CD14-positive monocyte (primary cell): Measurements from ENCODE around the gene MYRF. TPM values are rescaled to one million over a fixed set of nuclear protein-coding genes. Genes with fewer than 3 reads are reported as not detected.

Experiments used
- DNase-seq, 3 donors: peaks; one replicate each; pipeline ENCODE4 v3.0.0-alpha.2; 2011 to 2022
- H2AFZ ChIP-seq: 2 replicates; pipeline ENCODE4 v1.6.0; 2012; ENCODE audit warnings: mild to moderate bottlenecking, low read depth, low read length, inconsistent platforms; ENCODE audit not compliant: insufficient read depth, poor library complexity, severe bottlenecking
- H3K27ac ChIP-seq, 2 donors: 1 replicate in 1 of 2; 2 replicates in 1 of 2; pipeline ENCODE4 v1.5.1; 2012 to 2013; ENCODE audit warnings: low read length in 2 of 2, control low read depth in 1 of 2, inconsistent platforms in 1 of 2, low read depth in 1 of 2, mild to moderate bottlenecking in 1 of 2
- H3K27me3 ChIP-seq, 2 donors: one replicate each; pipeline versions ENCODE4 v1.6.0 to v1.6.1; 2011 to 2013; ENCODE audit warnings: low read length in 2 of 2; ENCODE audit not compliant: control insufficient read depth in 2 of 2, insufficient read depth in 2 of 2
- H3K36me3 ChIP-seq, 2 donors: replicated peaks in 1 of 2; 1 replicate in 1 of 2; 2 replicates in 1 of 2; pipeline versions ENCODE4 v1.5.1 to v1.6.1; 2012 to 2013; ENCODE audit warnings: low read length in 2 of 2, control low read depth in 1 of 2, inconsistent platforms in 1 of 2, mild to moderate bottlenecking in 1 of 2; ENCODE audit not compliant: insufficient read depth in 2 of 2, control insufficient read depth in 1 of 2
- H3K4me1 ChIP-seq, 2 donors: 1 replicate in 1 of 2; 2 replicates in 1 of 2; pipeline versions ENCODE4 v1.5.1 to v1.6.1; 2012 to 2013; ENCODE audit warnings: low read length in 2 of 2, control low read depth in 1 of 2, inconsistent platforms in 1 of 2, mild to moderate bottlenecking in 1 of 2, moderate library complexity in 1 of 2; ENCODE audit not compliant: insufficient read depth in 2 of 2, control insufficient read depth in 1 of 2
- H3K4me2 ChIP-seq: replicated peaks from 2 replicates; pipeline ENCODE3; 2012; ENCODE audit warnings: low read length, moderate library complexity, mild to moderate bottlenecking; ENCODE audit not compliant: poor library complexity, severe bottlenecking; ENCODE audit errors: extremely low read depth
- H3K4me3 ChIP-seq, 3 experiments: fragments of 200-600 bp in 1 of 3; sonication (generic) in 1 of 3; replicated peaks in 1 of 3; 1 replicate in 2 of 3; 2 replicates in 1 of 3; pipeline ENCODE4 v1.5.1; 2011 to 2013; ENCODE audit warnings: low read length in 3 of 3, mild to moderate bottlenecking in 3 of 3, control low read depth in 2 of 3, low read depth in 2 of 3, inconsistent platforms in 1 of 3, moderate library complexity in 1 of 3
- H3K79me2 ChIP-seq: 2 replicates; pipeline ENCODE4 v1.6.0; 2012; ENCODE audit warnings: mild to moderate bottlenecking, control low read depth, inconsistent platforms, low read length, moderate library complexity; ENCODE audit not compliant: insufficient read depth
- H3K9ac ChIP-seq: 2 replicates; pipeline ENCODE4 v1.6.0; 2017; ENCODE audit warnings: low read length, mild to moderate bottlenecking; ENCODE audit not compliant: insufficient read depth, poor library complexity, severe bottlenecking
- H3K9me3 ChIP-seq, 2 donors: replicated peaks in 1 of 2; 1 replicate in 1 of 2; 2 replicates in 1 of 2; pipeline versions ENCODE4 v1.5.1 to v1.6.1; 2012 to 2013; ENCODE audit warnings: low read length in 2 of 2, control low read depth in 1 of 2; ENCODE audit not compliant: control insufficient read depth in 1 of 2, insufficient read depth in 1 of 2
- H4K20me1 ChIP-seq: 2 replicates; pipeline ENCODE4 v1.6.0; 2012; ENCODE audit warnings: mild to moderate bottlenecking, low read length, control low read depth, moderate library complexity; ENCODE audit not compliant: insufficient read depth
- H3K27ac Mint-ChIP-seq, 7 donors: one replicate each; pipeline ENCODE4 v1.8.0; 2020; ENCODE audit warnings: mild to moderate bottlenecking in 7 of 7, mixed read lengths in 7 of 7, moderate library complexity in 6 of 7, inconsistent platforms in 2 of 7
- H3K27me3 Mint-ChIP-seq, 3 donors: one replicate each; pipeline ENCODE4 v1.8.0; 2021 to 2022; ENCODE audit warnings: low read depth in 3 of 3, mild to moderate bottlenecking in 3 of 3, mixed read lengths in 3 of 3, moderate library complexity in 3 of 3, inconsistent platforms in 1 of 3
- H3K36me3 Mint-ChIP-seq, 2 donors: one replicate each; pipeline ENCODE4 v1.8.0; 2020; ENCODE audit warnings: mixed read lengths in 2 of 2, inconsistent platforms in 1 of 2, mild to moderate bottlenecking in 1 of 2
- H3K4me1 Mint-ChIP-seq: one replicate; pipeline ENCODE4 v1.8.0; 2020; ENCODE audit warnings: mild to moderate bottlenecking, mixed read lengths
- H3K4me3 Mint-ChIP-seq, 2 donors: one replicate each; pipeline ENCODE4 v1.8.0; 2020; ENCODE audit warnings: mild to moderate bottlenecking in 2 of 2, mixed read lengths in 2 of 2, moderate library complexity in 1 of 2
- H3K9me3 Mint-ChIP-seq, 7 donors: one replicate each; pipeline ENCODE4 v1.8.0; 2020 to 2022; ENCODE audit warnings: mixed read lengths in 7 of 7, mild to moderate bottlenecking in 6 of 7, moderate library complexity in 6 of 7, inconsistent platforms in 2 of 7
- CTCF ChIP-seq: fragments of 200-600 bp; IDR thresholded peaks from one replicate; pipeline ENCODE4 v1.8.0; 2022; ENCODE audit warnings: antibody characterized with exemption, mild to moderate bottlenecking
- WGBS: methylation state at CpG from one replicate; pipeline ENCODE4 v1.1.5; 2013; ENCODE audit warnings: missing lambda C conversion rate; ENCODE audit not compliant: insufficient coverage; 5-methylcytosine and 5-hydroxymethylcytosine counted together
- intact Hi-C, 2 donors: fragments of 100-400 bp; cut with micrococcal nuclease; formaldehyde crosslinking; loops; one replicate each; pipeline versions ENCODE4 v1.15.0 to v1.15.1; 2023
- polyA plus RNA-seq, 3 donors: library from polyadenylated mRNA; depleted of rRNA in 1 of 3; unstranded in 2 of 3; stranded (reverse) in 1 of 3; fragments of 300-500 nt in 2 of 3; fragments of >200 nt in 1 of 3; fragmentation: Illumina TruSeq in 2 of 3; gene quantifications; 1 replicate in 2 of 3; 2 replicates in 1 of 3; pipeline ENCODE4 v1.2.3, GENCODE V29; 2012 to 2021

Gene MYRF
- polyA plus RNA-seq, 3 donors, result 0.18 to 0.19 TPM; not detected in 1

GRCh38 chr11:61733120-61733978 is 19.1 kb upstream of the MYRF start:
- no peak overlapping the region for H3K4me3 Mint-ChIP-seq
- Histone ChIP-seq H4K20me1 (no peaks in the 10 kb centered on the region), H3K36me3 (peaks cover 16 to 44% of the 10 kb centered on the region in 2 donors), H3K79me2 (no peaks in the 10 kb centered on the region), H3K4me1 (peaks cover 0 to 5% of the 10 kb centered on the region in 2 donors), H3K27ac (peak overlapping the region in 1 of 2 donors; percentile 76), H3K9ac (no peak overlapping the region), H3K27me3 (no peaks in the 10 kb centered on the region), H2AFZ (peak overlapping the region; percentile 42), H3K4me2 (no peak overlapping the region), H3K9me3 (no peaks in the 10 kb centered on the region), H3K4me3 (no peak overlapping the region)
- peaks cover 0 to 1% (median 0%) of the 10 kb centered on the region in 3 donors for H3K27me3 Mint-ChIP-seq
- TF ChIP-seq CTCF, result peak; percentile 94
- peaks cover 7% of the 10 kb centered on the region for H3K4me1 Mint-ChIP-seq
- peak; percentile 86 to 95 (median 89) for DNase-seq
- WGBS, result 17% methylated on average over 11 of the region's 13 CpGs
- intact Hi-C loops, result loop anchor here (1.0 to 2.0 kb wide), 2 partner anchors 53 kb away; partner anchors contain the start of gene DAGLA (in 2 of the 2)
- peaks cover 0 to 2% (median 0%) of the 10 kb centered on the region in 7 donors for H3K9me3 Mint-ChIP-seq
- peak overlapping the region in 6 of 7 donors; percentile 70 to 81 (median 73) for H3K27ac Mint-ChIP-seq
- H3K36me3 Mint-ChIP-seq, result peaks cover 37% of the 10 kb centered on the region in 2 donors

GRCh38 chr11:61734767-61735166 is 17.7 kb upstream of the MYRF start:
- H3K9me3 ChIP-seq, result no peaks in the 10 kb centered on the region
- intact Hi-C loops, result no loop called here
- H3K4me2 ChIP-seq, result no peak overlapping the region
- no peaks in the 10 kb centered on the region for H4K20me1 ChIP-seq
- Mint-ChIP-seq H3K36me3 (peaks cover 32% of the 10 kb centered on the region in 2 donors), H3K4me1 (peaks cover 7% of the 10 kb centered on the region), H3K27ac (no peak overlapping the region), H3K4me3 (no peak overlapping the region), H3K9me3 (peaks cover 0 to 2% (median 0%) of the 10 kb centered on the region in 7 donors), H3K27me3 (peaks cover 0 to 2% (median 1%) of the 10 kb centered on the region in 3 donors)
- peaks cover 0 to 5% of the 10 kb centered on the region in 2 donors for H3K4me1 ChIP-seq
- peaks cover 17 to 32% of the 10 kb centered on the region in 2 donors for H3K36me3 ChIP-seq
- WGBS, result 95% methylated on average over 14 of the region's 14 CpGs
- TF ChIP-seq CTCF, result no peak
- DNase-seq, result no peak
- no peaks in the 10 kb centered on the region for H3K79me2 ChIP-seq
- no peak overlapping the region for H3K4me3 ChIP-seq
- no peak overlapping the region for H3K9ac ChIP-seq
- no peak overlapping the region for H3K27ac ChIP-seq
- H3K27me3 ChIP-seq, result no peaks in the 10 kb centered on the region
- H2AFZ ChIP-seq, result no peak overlapping the region
